Memory B cell (primary cell): ENCODE measurements around the gene ANKRD12.
"Not testable (repeated sequence)": the region's sequence is repeated elsewhere in the genome, so short reads cannot be mapped to it uniquely, and the experiment has no call there.

Experiments
- ATAC-seq: fragments of 150-1000 bp; cut with Tn5 transposase; 2 replicates; pipeline ENCODE4 v1.10.0; 2021; ENCODE audit warnings: low read depth, mild to moderate bottlenecking, moderate library complexity
- DNase-seq, 2 donors: peaks; one replicate each; pipeline ENCODE4 v3.0.0; 2022; ENCODE audit warnings: low spot score in 2 of 2
- H3K27ac Mint-ChIP-seq: one replicate; pipeline ENCODE4 v1.8.0; 2022; ENCODE audit warnings: mild to moderate bottlenecking, moderate library complexity, mixed read lengths
- H3K27me3 Mint-ChIP-seq: one replicate; pipeline ENCODE4 v1.8.0; 2022; ENCODE audit warnings: mixed read lengths
- H3K36me3 Mint-ChIP-seq: one replicate; pipeline ENCODE4 v1.8.0; 2022; ENCODE audit warnings: mild to moderate bottlenecking, mixed read lengths
- H3K4me1 Mint-ChIP-seq: one replicate; pipeline ENCODE4 v1.8.0; 2022; ENCODE audit warnings: mixed read lengths
- H3K4me3 Mint-ChIP-seq: one replicate; pipeline ENCODE4 v1.8.0; 2022; ENCODE audit warnings: mild to moderate bottlenecking, moderate library complexity, mixed read lengths
- H3K9me3 Mint-ChIP-seq: one replicate; pipeline ENCODE4 v1.8.0; 2022; ENCODE audit warnings: mixed read lengths

ANKRD12 gene

GRCh38 chr18:9136315-9137155 is at the start of gene ANKRD12:
TSS of gene ANKRD12 (plus strand) at chr18:9136781. CDS start at chr18:9182433, 45,652 bp downstream.
- ATAC-seq (peak; percentile 69), DNase-seq (peak; percentile 96 to 99)
- H3K36me3 Mint-ChIP-seq: peaks cover 15% of the 10 kb centered on the region
- no peaks in the 10 kb centered on the region for H3K9me3 Mint-ChIP-seq
- peak within 1 kb of the TSS; percentile 91 for H3K4me3 Mint-ChIP-seq
- no peaks in the 10 kb centered on the region for H3K27me3 Mint-ChIP-seq
- H3K27ac Mint-ChIP-seq: peak within 1 kb of the TSS; percentile 98
- H3K4me1 Mint-ChIP-seq: peaks cover 37% of the 10 kb centered on the region

- Mint-ChIP-seq H3K27ac (no peak overlapping the region), H3K36me3 (no peaks in the 10 kb centered on the region), H3K27me3 (no peaks in the 10 kb centered on the region), H3K4me1 (peaks cover 26% of the 10 kb centered on the region), H3K9me3 (no peaks in the 10 kb centered on the region), H3K4me3 (no peak overlapping the region)
- DNase-seq (no peak), ATAC-seq (no peak)
Measured at GRCh38 chr18:9087144-9087543, 49.4 kb upstream of the ANKRD12 start.

- no peak for ATAC-seq
- Mint-ChIP-seq H3K27ac (no peak overlapping the region), H3K4me1 (peaks cover 15% of the 10 kb centered on the region)
Measured at GRCh38 chr18:9088252-9088651, 48.3 kb upstream of the ANKRD12 start.

GRCh38 chr18:9088727-9089126 is 47.9 kb upstream of the ANKRD12 start:
- not testable (repeated sequence) for H3K36me3 Mint-ChIP-seq, DNase-seq, ATAC-seq, H3K9me3 Mint-ChIP-seq, H3K27me3 Mint-ChIP-seq, H3K27ac Mint-ChIP-seq, H3K4me3 Mint-ChIP-seq, H3K4me1 Mint-ChIP-seq

More at GRCh38 chr18:9088252-9088651, 48.3 kb upstream of the ANKRD12 start:
- Mint-ChIP-seq H3K36me3 (no peaks in the 10 kb centered on the region), H3K4me3 (no peak overlapping the region), H3K9me3 (no peaks in the 10 kb centered on the region), H3K27me3 (no peaks in the 10 kb centered on the region)
- no peak for DNase-seq

GRCh38 chr18:9090578-9090977 is 46.0 kb upstream of the ANKRD12 start:
- ATAC-seq (no peak), DNase-seq (no peak)
- no peaks in the 10 kb centered on the region for H3K27me3 Mint-ChIP-seq
- no peak overlapping the region for H3K4me3 Mint-ChIP-seq
- H3K4me1 Mint-ChIP-seq: peaks cover 21% of the 10 kb centered on the region
- no peaks in the 10 kb centered on the region for H3K36me3 Mint-ChIP-seq
- peak overlapping the region; percentile 6 for H3K27ac Mint-ChIP-seq
- H3K9me3 Mint-ChIP-seq: no peaks in the 10 kb centered on the region

- Mint-ChIP-seq H3K27me3 (no peaks in the 10 kb centered on the region), H3K4me1 (peaks cover 25% of the 10 kb centered on the region), H3K9me3 (no peaks in the 10 kb centered on the region), H3K4me3 (no peak overlapping the region), H3K27ac (peak overlapping the region; percentile 6), H3K36me3 (no peaks in the 10 kb centered on the region)
- ATAC-seq (no peak), DNase-seq (no peak)
Measured at GRCh38 chr18:9091066-9091476, 45.5 kb upstream of the ANKRD12 start.

DNA sequence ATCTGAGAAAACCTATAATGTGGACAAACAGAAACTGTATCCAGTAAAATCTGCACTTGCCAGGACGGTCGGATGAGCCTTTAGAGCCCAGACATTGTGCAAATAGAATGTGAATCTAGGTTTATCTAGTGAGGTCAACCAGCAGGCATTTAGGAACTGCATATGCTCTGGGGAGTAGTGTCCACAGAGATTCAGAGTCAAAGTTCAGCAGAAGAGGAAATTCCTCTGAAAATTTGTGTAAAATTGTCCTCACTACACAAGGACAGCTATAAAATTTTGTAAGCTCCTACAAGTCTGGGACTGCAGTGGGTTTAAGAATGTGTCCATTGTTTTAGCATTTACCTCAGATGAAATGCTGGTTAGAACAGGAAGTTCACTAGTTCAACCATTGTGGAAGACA is 43.9 kb upstream of the ANKRD12 start:
- Mint-ChIP-seq H3K36me3 (no peaks in the 10 kb centered on the region), H3K4me3 (no peak overlapping the region), H3K27ac (no peak overlapping the region), H3K9me3 (no peaks in the 10 kb centered on the region), H3K4me1 (peaks cover 27% of the 10 kb centered on the region), H3K27me3 (no peaks in the 10 kb centered on the region)
- ATAC-seq (no peak), DNase-seq (no peak)

GRCh38 chr18:9093109-9093508 is 43.5 kb upstream of the ANKRD12 start:
- H3K4me1 Mint-ChIP-seq: peaks cover 27% of the 10 kb centered on the region
- not testable (repeated sequence) for H3K27me3 Mint-ChIP-seq, ATAC-seq, H3K36me3 Mint-ChIP-seq, H3K4me3 Mint-ChIP-seq, H3K9me3 Mint-ChIP-seq, H3K27ac Mint-ChIP-seq, DNase-seq

- Mint-ChIP-seq H3K4me3 (peak overlapping the region; percentile 73), H3K27me3 (no peaks in the 10 kb centered on the region), H3K9me3 (no peaks in the 10 kb centered on the region), H3K36me3 (no peaks in the 10 kb centered on the region), H3K27ac (peak overlapping the region; percentile 95), H3K4me1 (peaks cover 25% of the 10 kb centered on the region)
- DNase-seq (no peak), ATAC-seq (no peak)
Measured at GRCh38 chr18:9094307-9095226, 42.0 kb upstream of the ANKRD12 start.

DNA sequence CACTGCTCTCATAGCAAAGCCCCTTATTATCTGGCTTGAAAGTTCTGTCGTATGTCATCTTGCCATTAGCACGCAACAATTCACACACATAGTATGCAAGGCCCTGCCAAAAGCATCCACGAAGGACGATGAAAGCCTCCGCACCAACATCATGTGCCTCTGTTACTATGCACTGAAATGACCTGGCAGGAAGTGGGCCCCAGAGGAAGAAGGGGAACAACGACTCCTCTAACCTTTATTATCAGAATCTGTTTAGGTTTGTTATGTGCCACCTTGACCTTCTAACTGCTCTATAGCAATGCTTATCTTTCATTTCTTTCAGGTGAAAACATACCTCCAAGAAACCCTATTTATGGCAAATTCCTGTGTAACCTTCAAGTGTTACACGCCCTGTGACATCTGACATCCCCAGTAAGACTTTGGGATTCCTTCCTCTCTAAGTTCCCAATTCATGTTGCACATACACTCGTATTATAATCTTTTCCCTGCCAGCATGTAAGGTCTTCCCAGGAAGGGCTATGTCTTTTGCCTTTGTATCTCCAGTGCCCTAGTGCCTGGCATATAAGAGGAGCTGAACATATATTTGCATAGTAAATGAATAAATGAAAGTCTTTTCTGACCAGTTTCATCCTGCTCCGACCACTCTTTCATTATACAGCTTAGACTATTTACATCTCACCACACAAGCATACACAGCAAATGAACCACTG is 41.1 kb upstream of the ANKRD12 start:
- peak; percentile 93 for ATAC-seq
- Mint-ChIP-seq H3K4me3 (peak overlapping the region; percentile 73), H3K27me3 (no peaks in the 10 kb centered on the region), H3K27ac (peak overlapping the region; percentile 95), H3K4me1 (peaks cover 25% of the 10 kb centered on the region), H3K36me3 (no peaks in the 10 kb centered on the region), H3K9me3 (no peaks in the 10 kb centered on the region)
- peak in 1 of 2 donors; percentile 21 for DNase-seq

DNA sequence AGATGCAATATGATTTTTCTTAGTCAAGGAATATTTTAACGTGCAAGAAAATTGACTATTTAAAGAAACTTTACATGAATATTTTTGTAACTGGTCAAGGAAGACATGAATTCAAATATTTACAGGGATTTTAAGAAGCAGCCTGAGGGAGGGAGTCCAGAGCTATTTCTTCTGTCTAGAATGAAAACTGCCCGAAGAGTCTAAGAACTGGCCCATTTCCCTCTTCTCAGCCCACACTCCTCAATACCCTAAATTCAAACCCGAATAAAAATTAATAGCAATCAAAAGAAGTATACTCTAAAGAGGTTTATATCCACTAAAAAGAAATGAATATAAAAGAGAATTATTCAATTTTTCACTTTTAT is 40.6 kb upstream of the ANKRD12 start:
- DNase-seq (no peak), ATAC-seq (no peak)
- Mint-ChIP-seq H3K36me3 (no peaks in the 10 kb centered on the region), H3K27me3 (no peaks in the 10 kb centered on the region), H3K4me1 (peaks cover 22% of the 10 kb centered on the region), H3K27ac (peak overlapping the region; percentile 95), H3K9me3 (no peaks in the 10 kb centered on the region), H3K4me3 (peak overlapping the region; percentile 73)

- H3K36me3 Mint-ChIP-seq: no peaks in the 10 kb centered on the region
- H3K4me1 Mint-ChIP-seq: peaks cover 19% of the 10 kb centered on the region
- no peaks in the 10 kb centered on the region for H3K9me3 Mint-ChIP-seq
- H3K27me3 Mint-ChIP-seq: no peaks in the 10 kb centered on the region
- DNase-seq (no peak), ATAC-seq (no peak)
- no peak overlapping the region for H3K4me3 Mint-ChIP-seq
- peak overlapping the region; percentile 72 for H3K27ac Mint-ChIP-seq
Measured at GRCh38 chr18:9096685-9097084, 39.9 kb upstream of the ANKRD12 start.

GRCh38 chr18:9097349-9097748 is 39.2 kb upstream of the ANKRD12 start:
- Mint-ChIP-seq H3K4me1 (peaks cover 19% of the 10 kb centered on the region), H3K36me3 (no peaks in the 10 kb centered on the region), H3K27me3 (no peaks in the 10 kb centered on the region), H3K9me3 (no peaks in the 10 kb centered on the region), H3K27ac (no peak overlapping the region), H3K4me3 (no peak overlapping the region)
- no peak for DNase-seq
- ATAC-seq: no peak

DNA sequence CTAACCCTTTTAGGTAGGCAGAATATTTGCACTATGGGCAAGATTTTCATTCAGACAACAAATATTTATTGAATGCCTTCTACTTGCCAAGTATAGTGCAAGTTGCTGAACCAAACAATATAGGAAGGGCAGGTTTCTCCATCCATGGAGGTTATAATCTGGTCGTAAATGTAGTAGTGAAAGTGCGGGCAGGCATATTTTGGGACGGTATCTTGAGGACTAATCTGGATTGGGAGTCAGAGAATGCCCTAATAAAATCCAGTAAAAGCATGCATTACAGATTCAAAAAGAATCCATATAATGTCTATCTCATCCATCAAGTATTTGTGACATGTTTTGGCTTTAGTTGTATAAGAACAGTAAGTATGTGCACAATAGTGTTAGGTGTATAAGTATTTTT is 35.8 kb upstream of the ANKRD12 start:
- Mint-ChIP-seq H3K27me3 (no peaks in the 10 kb centered on the region), H3K4me3 (no peak overlapping the region), H3K9me3 (no peaks in the 10 kb centered on the region), H3K27ac (peak overlapping the region; percentile 93), H3K4me1 (peaks cover 20% of the 10 kb centered on the region), H3K36me3 (peaks cover 7% of the 10 kb centered on the region)
- ATAC-seq (no peak), DNase-seq (no peak)
